ENCODE measurements around the gene PRKAR1B. TPM values are rescaled to one million over a fixed set of nuclear protein-coding genes. Genes with fewer than 3 reads are reported as not detected.

Gene PRKAR1B
- total RNA-seq, 1 experiment from 2014 or later, result 14.1 TPM

- H3K27me3 ChIP-seq (ENCODE audit: insufficient read depth, low read length), result no peaks in the 10 kb centered on the region
- CTCF ChIA-PET, result no interaction called here
- no peak overlapping the region for H2AFZ ChIP-seq (ENCODE audit: low read depth, low read length, poor library complexity, severe bottlenecking)
- RAD21 ChIA-PET (ENCODE audit: low non-redundant PET in 1 of 2, low total read pairs in 2 of 2, uncharacterized antibody in 2 of 2, unreplicated experiment in 2 of 2), result no interaction called here
- no peaks in the 10 kb centered on the region for H3K9me2 ChIP-seq (ENCODE audit: insufficient read depth)
- H3K9ac ChIP-seq (ENCODE audit: low read length), result no peak overlapping the region
- intact Hi-C loops (cut with micrococcal nuclease), result no loop called here
- no peaks in the 10 kb centered on the region for H3K36me3 ChIP-seq (ENCODE audit: control insufficient read depth in 1 of 2, insufficient read depth in 2 of 2, low read length in 2 of 2)
- ATAC-seq (no peak), DNase-seq (ENCODE audit: low read depth, low spot score) (no peak)
- H3K4me3 ChIP-seq (replicated peaks in 1 of 2; ENCODE audit: low read depth in 1 of 2, low read length in 2 of 2), result no peak overlapping the region
- no TSS peak for BruUV-seq (replicated peaks)
- no peaks in the 10 kb centered on the region for H3K9me3 ChIP-seq (ENCODE audit: control insufficient read depth in 1 of 2, insufficient read depth in 1 of 2, low read depth in 1 of 2, low read length in 2 of 2)
- no peaks in the 10 kb centered on the region for H3K79me2 ChIP-seq (ENCODE audit: insufficient read depth, low read length)
- H3K4me2 ChIP-seq (ENCODE audit: low read length), result no peak overlapping the region
- H4K20me1 ChIP-seq (ENCODE audit: insufficient read depth), result no peaks in the 10 kb centered on the region
- no peak overlapping the region for H3K27ac ChIP-seq (ENCODE audit: low read depth, low read length)
- no peaks in the 10 kb centered on the region for H3K4me1 ChIP-seq (ENCODE audit: control insufficient read depth in 1 of 2, insufficient read depth in 2 of 2, low read length in 2 of 2)
- TF ChIP-seq RAD21 (IDR thresholded peaks at IDR 0.05; ENCODE audit: low read depth) (no peak), MAX (IDR thresholded peaks at IDR 0.05) (no peak), TCF7L2 (IDR thresholded peaks at IDR 0.05; ENCODE audit: borderline replicate concordance, extremely low read depth, insufficient read depth, insufficient read length) (no peak), JUND (IDR thresholded peaks at IDR 0.05) (no peak), FOSL1 (IDR thresholded peaks at IDR 0.05; ENCODE audit: low read depth) (no peak), POLR2AphosphoS5 (IDR thresholded peaks at IDR 0.05; ENCODE audit: low read depth, low read length) (no peak), POLR2A (IDR thresholded peaks at IDR 0.05; ENCODE audit: borderline replicate concordance, extremely low read depth, insufficient read depth, insufficient read length) (no peak), CEBPB (IDR thresholded peaks at IDR 0.05; ENCODE audit: low read depth) (no peak), ZFX (IDR thresholded peaks at IDR 0.05) (no peak), ELF1 (IDR thresholded peaks at IDR 0.05; ENCODE audit: borderline replicate concordance, low read depth) (no peak)
- POLR2A ChIA-PET, result no interaction called here
Observed at GRCh38 chr7:585229-585711, 141.8 kb downstream of the PRKAR1B start.

GRCh38 chr7:584820-585219 is 142.3 kb downstream of the PRKAR1B start:
- no peaks in the 10 kb centered on the region for H3K9me3 ChIP-seq (ENCODE audit: control insufficient read depth in 1 of 2, insufficient read depth in 1 of 2, low read depth in 1 of 2, low read length in 2 of 2)
- ChIA-PET CTCF (no interaction called here), POLR2A (no interaction called here), RAD21 (ENCODE audit: low non-redundant PET in 1 of 2, low total read pairs in 2 of 2, uncharacterized antibody in 2 of 2, unreplicated experiment in 2 of 2) (no interaction called here)
- H3K27me3 ChIP-seq (ENCODE audit: insufficient read depth, low read length), result no peaks in the 10 kb centered on the region
- intact Hi-C loops (cut with micrococcal nuclease), result no loop called here
- no peaks in the 10 kb centered on the region for H3K36me3 ChIP-seq (ENCODE audit: control insufficient read depth in 1 of 2, insufficient read depth in 2 of 2, low read length in 2 of 2)
- no peak overlapping the region for H3K4me2 ChIP-seq (ENCODE audit: low read length)
- no peak overlapping the region for H3K9ac ChIP-seq (ENCODE audit: low read length)
- H3K4me1 ChIP-seq (ENCODE audit: control insufficient read depth in 1 of 2, insufficient read depth in 2 of 2, low read length in 2 of 2), result no peaks in the 10 kb centered on the region
- no peaks in the 10 kb centered on the region for H3K79me2 ChIP-seq (ENCODE audit: insufficient read depth, low read length)
- no peak overlapping the region for H3K4me3 ChIP-seq (replicated peaks in 1 of 2; ENCODE audit: low read depth in 1 of 2, low read length in 2 of 2)
- no peak overlapping the region for H3K27ac ChIP-seq (ENCODE audit: low read depth, low read length)
- no peak for ATAC-seq
- BruUV-seq (replicated peaks), result no TSS peak
- no peaks in the 10 kb centered on the region for H4K20me1 ChIP-seq (ENCODE audit: insufficient read depth)
- H2AFZ ChIP-seq (ENCODE audit: low read depth, low read length, poor library complexity, severe bottlenecking), result no peak overlapping the region
- no peak for DNase-seq (ENCODE audit: low read depth, low spot score)
- H3K9me2 ChIP-seq (ENCODE audit: insufficient read depth), result no peaks in the 10 kb centered on the region
- TF ChIP-seq POLR2AphosphoS5 (IDR thresholded peaks at IDR 0.05; ENCODE audit: low read depth, low read length) (no peak), FOSL1 (IDR thresholded peaks at IDR 0.05; ENCODE audit: low read depth) (no peak), SP1 (IDR thresholded peaks at IDR 0.05; ENCODE audit: low read depth) (no peak), ZNF274 (IDR thresholded peaks at IDR 0.05; ENCODE audit: low read depth, low read length) (no peak)

Measured in HCT116 (cell line).